ENCODE measurements around the gene TARS3.
"Not testable (repeated sequence)": the region's sequence is repeated elsewhere in the genome, so short reads cannot be mapped to it uniquely, and the experiment has no call there.

DNA sequence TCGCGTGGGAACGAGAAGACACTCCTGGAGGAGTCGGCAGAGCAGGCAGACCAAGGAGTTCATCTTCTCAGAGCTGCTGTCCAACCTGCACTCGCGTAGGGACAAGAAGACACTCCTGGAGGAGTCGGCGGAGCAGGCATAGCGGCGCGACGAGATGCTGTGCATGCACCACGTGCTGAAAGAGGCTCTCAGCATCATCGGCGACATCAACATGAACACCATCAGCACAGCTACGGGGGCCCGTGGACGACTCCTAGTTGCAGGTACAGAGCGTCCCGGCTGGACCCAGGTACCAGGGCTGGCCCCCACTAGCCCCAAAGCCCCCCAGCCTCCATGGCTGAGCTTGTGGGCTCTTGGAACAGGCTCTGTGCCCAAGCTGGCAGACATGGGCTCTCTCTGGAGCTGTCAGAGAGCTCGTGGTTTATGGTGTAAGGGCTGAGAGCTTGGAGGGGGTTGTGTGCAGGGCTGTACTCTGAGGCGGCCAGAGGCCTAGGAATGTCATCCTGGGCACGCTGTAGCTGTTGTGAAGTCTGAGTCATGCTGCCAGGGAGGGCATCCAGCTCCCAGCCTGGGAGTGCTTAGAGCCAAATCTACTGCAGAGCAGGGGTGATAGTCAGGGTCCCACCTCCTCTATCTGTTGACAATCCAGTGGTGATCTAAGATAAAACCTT, 40.5 kb upstream of the TARS3 start:
- TF ChIP-seq, protein P1, sequence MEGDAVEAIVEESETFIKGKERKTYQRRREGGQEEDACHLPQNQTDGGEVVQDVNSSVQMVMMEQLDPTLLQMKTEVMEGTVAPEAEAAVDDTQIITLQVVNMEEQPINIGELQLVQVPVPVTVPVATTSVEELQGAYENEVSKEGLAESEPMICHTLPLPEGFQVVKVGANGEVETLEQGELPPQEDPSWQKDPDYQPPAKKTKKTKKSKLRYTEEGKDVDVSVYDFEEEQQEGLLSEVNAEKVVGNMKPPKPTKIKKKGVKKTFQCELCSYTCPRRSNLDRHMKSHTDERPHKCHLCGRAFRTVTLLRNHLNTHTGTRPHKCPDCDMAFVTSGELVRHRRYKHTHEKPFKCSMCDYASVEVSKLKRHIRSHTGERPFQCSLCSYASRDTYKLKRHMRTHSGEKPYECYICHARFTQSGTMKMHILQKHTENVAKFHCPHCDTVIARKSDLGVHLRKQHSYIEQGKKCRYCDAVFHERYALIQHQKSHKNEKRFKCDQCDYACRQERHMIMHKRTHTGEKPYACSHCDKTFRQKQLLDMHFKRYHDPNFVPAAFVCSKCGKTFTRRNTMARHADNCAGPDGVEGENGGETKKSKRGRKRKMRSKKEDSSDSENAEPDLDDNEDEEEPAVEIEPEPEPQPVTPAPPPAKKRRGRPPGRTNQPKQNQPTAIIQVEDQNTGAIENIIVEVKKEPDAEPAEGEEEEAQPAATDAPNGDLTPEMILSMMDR (IDR thresholded peaks at IDR 0.05 in 8 of 11, conservative IDR thresholded peaks at IDR 0.05 in 3 of 11), result not testable (repeated sequence)
- TF ChIP-seq POLR2A, POLR2AphosphoS5 (IDR thresholded peaks at IDR 0.05): not testable (repeated sequence)
